Left renal cortex interstitium (tissue), 4 donors: ENCODE results near the gene MAN2A1. TPM values are rescaled to one million over a fixed set of nuclear protein-coding genes. Genes with fewer than 3 reads are reported as not detected.
"Not testable (repeated sequence)": the region's sequence is repeated elsewhere in the genome, so short reads cannot be mapped to it uniquely, and the experiment has no call there.

Experiments
- DNase-seq, 4 donors: peaks; one replicate each; pipeline ENCODE4 v3.0.0-alpha.2; 2013; ENCODE audit warnings: low read depth in 4 of 4, low spot score in 2 of 4, missing footprints in 1 of 4
- polyA plus RNA-seq, 4 donors: library from polyadenylated mRNA; unstranded; fragments of 120-200 nt; gene quantifications; one replicate each; pipeline ENCODE4 v1.2.1, GENCODE V29; 2013; ENCODE audit not compliant: insufficient read length in 4 of 4

Gene MAN2A1
- polyA plus RNA-seq, 4 donors, result 61.1 to 78.3 (median 69.0) TPM

DNA sequence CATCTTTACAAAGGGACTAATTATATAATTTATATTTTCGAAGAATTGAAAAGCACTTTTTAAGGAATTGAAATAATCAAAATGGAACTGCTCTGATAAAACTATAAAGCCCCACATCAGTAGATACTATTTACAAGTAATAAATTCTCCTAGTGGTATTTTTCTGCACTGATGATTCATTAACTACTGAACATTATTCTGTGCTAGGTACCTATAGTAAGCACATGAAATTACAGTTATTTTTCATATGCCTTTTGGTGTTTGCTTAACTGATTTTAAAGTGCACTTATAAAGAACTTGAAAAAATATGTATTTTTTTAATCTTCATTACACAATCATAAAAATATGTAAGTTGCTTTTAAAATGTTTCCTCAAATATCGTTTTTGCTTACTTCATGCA is 123.0 kb downstream of the MAN2A1 start:
- no peak for DNase-seq

DNA sequence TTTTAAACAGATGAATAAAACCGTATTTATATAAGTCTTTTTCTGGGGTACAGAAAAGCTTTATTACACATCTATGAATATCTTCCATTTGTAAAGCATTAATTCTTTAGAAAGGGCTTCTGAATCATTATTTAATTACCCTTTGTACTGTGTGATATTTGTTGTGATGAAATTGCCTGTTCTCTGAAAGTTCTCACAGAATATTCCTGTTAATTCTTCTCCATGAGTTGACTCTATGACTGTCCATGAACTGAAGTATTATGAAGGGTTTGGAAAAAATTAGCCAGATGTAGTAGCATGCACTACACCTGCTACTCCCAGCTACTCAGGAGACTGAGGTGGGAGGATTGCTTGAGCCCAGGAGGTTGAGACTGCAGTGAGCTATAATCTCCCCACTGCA is 127.0 kb downstream of the MAN2A1 start:
- no peak for DNase-seq

DNA sequence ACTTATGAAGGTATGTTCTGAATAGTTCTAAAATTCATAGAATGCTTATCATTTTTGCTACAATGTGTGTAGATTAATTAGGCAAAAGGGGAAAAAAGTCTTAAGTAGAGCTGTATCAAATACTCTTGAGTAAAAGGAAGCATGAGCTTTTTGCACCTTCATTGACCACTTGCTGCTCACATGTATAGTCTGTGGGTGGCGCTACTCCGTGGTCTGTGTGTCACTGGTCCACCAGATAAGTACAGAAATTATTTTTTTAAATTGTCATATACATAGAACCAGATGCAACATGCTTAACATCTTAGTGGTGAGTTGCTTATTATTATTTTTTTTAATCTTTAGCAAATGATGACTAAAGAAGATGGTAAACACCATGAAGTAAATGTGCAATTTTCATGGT is 130.2 kb downstream of the MAN2A1 start:
- DNase-seq, result no peak

GRCh38 chr5:109823597-109823996 is 133.9 kb downstream of the MAN2A1 start:
- no peak for DNase-seq

DNA sequence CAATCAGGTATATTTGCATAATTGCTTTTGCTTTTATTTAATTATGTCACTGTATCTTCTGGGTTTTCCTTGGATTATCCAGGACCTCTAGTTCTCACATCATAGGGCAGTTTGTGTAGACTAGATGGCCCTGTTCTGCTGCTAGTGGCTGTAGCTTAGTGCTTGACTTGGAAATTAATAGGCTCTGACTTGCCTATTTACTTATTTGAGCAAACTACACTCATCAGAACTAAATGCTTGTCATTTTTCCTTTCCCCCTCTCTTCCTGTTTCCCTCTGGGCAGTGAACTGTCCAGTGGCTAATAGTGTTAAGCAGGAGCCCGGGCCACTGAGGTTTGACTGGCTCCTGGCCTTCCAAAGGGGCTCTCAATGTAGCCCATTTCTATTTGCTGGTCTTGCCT is 135.7 kb downstream of the MAN2A1 start:
- DNase-seq, result no peak

GRCh38 chr5:109826426-109826825 is 136.7 kb downstream of the MAN2A1 start:
- no peak for DNase-seq

DNA sequence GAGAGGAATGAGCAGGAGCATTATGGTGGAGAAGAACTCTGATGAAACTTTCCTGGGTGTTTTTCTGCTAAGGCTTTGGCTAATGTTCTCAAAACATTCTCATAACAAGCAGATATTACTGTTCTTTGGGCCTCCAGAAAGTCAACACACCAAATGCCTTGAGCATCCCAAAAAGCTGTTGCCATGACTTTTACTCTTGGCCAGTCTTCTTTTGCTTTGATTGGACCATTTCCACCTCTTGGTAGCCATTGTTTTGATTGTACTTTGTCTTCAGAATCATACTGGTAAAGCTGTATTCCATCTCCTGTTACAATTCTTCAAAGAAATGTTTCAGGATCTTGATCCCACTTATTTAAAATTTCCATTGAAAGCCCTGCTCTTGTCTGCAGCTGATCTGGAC is 139.6 kb downstream of the MAN2A1 start:
- DNase-seq, result no peak

DNA sequence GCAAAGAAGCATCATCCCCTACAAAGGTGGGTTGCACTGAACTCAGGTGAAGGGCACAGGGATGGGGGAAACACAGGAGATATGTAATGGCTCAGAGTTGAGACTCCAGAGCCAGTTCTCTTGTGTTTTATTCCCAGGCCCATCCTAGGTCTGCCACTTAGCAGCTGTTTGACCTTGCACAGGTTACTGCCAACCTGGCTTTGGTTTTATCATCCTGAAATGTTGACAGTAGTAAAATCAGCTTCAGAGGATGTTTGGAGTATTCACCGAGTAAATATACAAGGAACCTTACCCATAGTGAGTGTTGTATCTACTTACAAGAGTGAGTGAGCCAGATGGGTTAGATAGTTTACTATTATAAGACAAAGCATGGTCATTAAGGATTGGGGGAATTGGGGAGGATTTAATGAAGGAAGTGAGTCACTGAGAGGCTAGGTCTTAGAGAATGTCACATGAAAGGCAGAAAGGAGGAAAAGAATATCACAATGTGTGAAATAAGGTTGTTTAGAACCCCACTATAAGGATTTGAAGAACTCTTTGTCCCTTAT is 141.3 kb downstream of the MAN2A1 start:
- no peak for DNase-seq

GRCh38 chr5:109832207-109833188 is 142.8 kb downstream of the MAN2A1 start:
- DNase-seq, result not testable (repeated sequence)

GRCh38 chr5:109833946-109834345 is 144.2 kb downstream of the MAN2A1 start:
- no peak for DNase-seq

- no peak for DNase-seq
These were observed 146.6 kb downstream of the MAN2A1 start for GRCh38 chr5:109836280-109836679.

DNA sequence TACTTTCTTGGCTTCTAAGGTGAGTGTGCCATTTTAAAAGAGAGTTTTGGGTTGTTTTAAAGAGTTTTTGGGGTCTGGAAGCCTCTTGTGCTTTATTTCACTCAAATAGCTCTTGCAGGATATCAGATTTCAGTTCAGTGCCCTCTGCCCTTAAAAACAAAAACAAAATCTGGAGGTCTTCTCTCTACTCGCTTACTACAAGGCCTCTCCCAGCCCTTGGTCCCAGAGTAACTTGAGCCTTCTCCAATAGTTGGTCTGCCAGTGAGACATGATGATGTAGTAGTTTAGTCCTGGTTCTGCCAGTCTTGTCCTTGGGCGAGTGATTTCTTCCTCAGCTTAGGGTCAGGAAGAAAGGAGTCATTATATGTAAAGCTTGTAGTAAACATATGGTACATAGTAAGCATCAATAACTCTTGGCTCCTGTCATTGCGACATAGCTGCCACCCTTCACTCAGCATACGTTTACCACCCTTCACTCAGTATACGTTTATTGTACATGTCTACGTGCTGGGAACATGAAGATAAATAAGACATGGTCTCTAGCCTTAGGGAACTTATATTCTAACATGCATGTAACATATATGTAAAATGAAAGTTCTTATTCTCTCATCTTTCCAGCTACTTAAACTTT is 147.6 kb downstream of the MAN2A1 start:
- DNase-seq, result peak in 1 of 4 donors; percentile 6

GRCh38 chr5:109838157-109838556 is 148.4 kb downstream of the MAN2A1 start:
- no peak for DNase-seq

DNA sequence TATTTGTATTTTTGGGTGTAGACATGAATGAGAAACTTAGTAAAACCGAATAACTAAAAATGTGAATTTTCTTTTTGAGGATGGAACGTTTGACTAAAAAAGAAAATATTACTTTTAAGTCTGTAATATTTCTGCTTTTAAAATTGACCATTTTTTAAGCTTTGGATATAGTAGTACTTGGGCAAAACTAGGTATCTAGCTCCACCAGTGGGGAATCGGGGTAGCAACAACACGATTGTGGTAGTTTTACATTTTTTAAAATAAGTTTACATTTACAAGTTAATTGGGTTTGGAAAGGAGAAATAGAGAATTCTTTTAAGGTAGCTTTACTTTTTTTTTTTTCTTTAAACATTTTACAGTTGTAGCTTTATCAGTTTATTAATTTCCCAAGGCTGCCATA is 154.4 kb downstream of the MAN2A1 start:
- no peak for DNase-seq

GRCh38 chr5:109844695-109845094 is 155.0 kb downstream of the MAN2A1 start:
- DNase-seq, result no peak

GRCh38 chr5:109848130-109848529 is 158.4 kb downstream of the MAN2A1 start:
- no peak for DNase-seq

GRCh38 chr5:109849478-109850088 is 159.9 kb downstream of the MAN2A1 start:
- DNase-seq, result no peak

DNA sequence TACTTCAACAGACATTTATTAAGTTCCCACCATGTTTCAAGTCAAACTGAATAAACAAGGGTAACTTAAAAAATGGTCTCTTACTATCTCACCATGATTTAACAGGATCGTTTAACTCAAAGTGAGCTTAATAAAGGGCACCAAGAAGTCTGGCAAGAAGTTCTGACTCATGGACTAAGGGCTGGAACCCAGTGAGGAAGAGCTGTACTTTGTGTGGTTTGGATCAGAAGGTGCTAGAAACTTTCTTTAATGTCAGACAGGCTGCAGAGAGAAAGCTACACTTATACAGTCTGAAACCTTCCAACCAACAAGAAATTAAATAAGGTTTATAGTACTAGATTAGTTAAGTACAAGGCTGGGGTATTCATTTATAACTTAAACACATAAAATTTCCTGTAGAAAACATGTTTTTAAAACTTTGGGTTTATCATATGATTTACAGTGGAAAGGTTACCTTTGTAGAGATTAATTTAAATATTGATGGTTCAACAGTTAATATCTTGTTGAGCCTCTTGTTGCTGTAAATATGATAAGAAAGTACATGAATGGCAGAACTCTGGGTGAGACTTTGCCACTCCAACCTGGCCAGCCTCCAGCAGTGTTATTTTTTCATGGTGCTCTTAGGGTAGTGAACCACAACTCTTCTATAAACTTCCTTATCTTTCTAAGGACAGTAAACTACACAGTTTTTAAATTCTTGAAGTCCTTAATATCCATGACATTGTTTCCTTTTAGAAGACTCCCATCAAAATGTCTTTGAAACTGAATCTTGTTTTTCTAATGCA is 162.8 kb downstream of the MAN2A1 start:
- no peak for DNase-seq

DNA sequence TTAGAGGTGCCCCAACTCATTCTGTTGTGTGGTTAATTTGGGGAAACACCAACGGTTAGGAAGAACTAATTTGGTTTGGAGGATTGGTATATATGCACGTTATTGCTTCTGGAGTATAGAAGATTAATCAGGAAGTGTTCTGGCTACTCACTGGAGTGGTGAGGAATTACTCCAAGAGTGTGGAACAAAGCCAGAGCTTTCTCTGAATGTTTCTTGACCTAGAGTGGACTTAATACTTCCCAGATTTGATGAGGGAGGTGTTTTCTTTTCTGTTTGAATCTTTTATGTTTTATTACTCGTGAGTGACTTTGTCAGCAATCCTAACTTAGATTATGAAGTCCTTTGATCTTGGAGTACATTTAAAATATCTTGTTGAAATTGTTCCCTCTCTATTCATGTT is 163.7 kb downstream of the MAN2A1 start:
- DNase-seq, result no peak

- no peak for DNase-seq
These were observed 165.3 kb downstream of the MAN2A1 start for GRCh38 chr5:109855056-109855455.
